GM23248 (cell line): ENCODE data around the gene EYA4. TPM values are rescaled to one million over a fixed set of nuclear protein-coding genes. Genes with fewer than 3 reads are reported as not detected.
A peak's percentile ranks its signal among the peaks of the same experiment; 100 is the strongest.

Experiments used
- DNase-seq: peaks from one replicate; pipeline ENCODE4 v3.0.0-alpha.2; 2015
- H2AFZ ChIP-seq: fragments of 200-600 bp; sonication (generic); 2 replicates; pipeline ENCODE4 v1.6.1; 2016; ENCODE audit warnings: antibody characterized with exemption
- H3F3A ChIP-seq: fragments of 200-600 bp; sonication (generic); 2 replicates; pipeline ENCODE4 v1.6.1; 2016; ENCODE audit warnings: mild to moderate bottlenecking, antibody characterized with exemption, mixed run types; ENCODE audit not compliant: insufficient read depth
- H3K27ac ChIP-seq: fragments of 200-600 bp; sonication (generic); 2 replicates; pipeline ENCODE4 v1.5.1; 2016; ENCODE audit warnings: mild to moderate bottlenecking
- H3K27me3 ChIP-seq: fragments of 200-600 bp; sonication (generic); replicated peaks from 2 replicates; pipeline ENCODE4 v1.6.1; 2016; ENCODE audit warnings: mild to moderate bottlenecking; ENCODE audit not compliant: insufficient read depth
- H3K36me3 ChIP-seq: fragments of 200-600 bp; sonication (generic); 2 replicates; pipeline ENCODE4 v1.6.1; 2016; ENCODE audit warnings: low read depth, mild to moderate bottlenecking
- H3K4me1 ChIP-seq: fragments of 200-600 bp; sonication (generic); 2 replicates; pipeline ENCODE4 v1.6.1; 2016; ENCODE audit warnings: mild to moderate bottlenecking; ENCODE audit not compliant: insufficient read depth
- H3K4me2 ChIP-seq: fragments of 200-600 bp; sonication (generic); one replicate; pipeline ENCODE4 v1.6.1; 2016; ENCODE audit warnings: mild to moderate bottlenecking; ENCODE audit not compliant: unreplicated experiment
- H3K4me3 ChIP-seq: fragments of 200-600 bp; sonication (generic); 2 replicates; pipeline ENCODE4 v1.5.1; 2016; ENCODE audit warnings: mild to moderate bottlenecking
- H3K79me2 ChIP-seq: fragments of 200-600 bp; sonication (generic); 2 replicates; pipeline ENCODE4 v1.6.1; 2016; ENCODE audit warnings: mild to moderate bottlenecking; ENCODE audit not compliant: insufficient read depth
- H3K9ac ChIP-seq: fragments of 200-600 bp; sonication (generic); 2 replicates; pipeline ENCODE4 v1.6.1; 2016; ENCODE audit warnings: mild to moderate bottlenecking
- H3K9me2 ChIP-seq: fragments of 200-600 bp; sonication (generic); 2 replicates; pipeline ENCODE4 v1.6.1; 2016; ENCODE audit warnings: mixed run types, mild to moderate bottlenecking, moderate library complexity; ENCODE audit not compliant: insufficient read depth
- H3K9me3 ChIP-seq: fragments of 200-600 bp; sonication (generic); one replicate; pipeline ENCODE4 v1.6.1; 2017; ENCODE audit warnings: low read depth
- H4K20me1 ChIP-seq: fragments of 200-600 bp; sonication (generic); 2 replicates; pipeline ENCODE4 v1.6.0; 2016; ENCODE audit not compliant: insufficient read depth
- EZH2 ChIP-seq: fragments of 200-600 bp; sonication (generic); IDR thresholded peaks from 2 replicates; pipeline ENCODE4 v1.6.1; 2018; ENCODE audit warnings: antibody characterized with exemption, mild to moderate bottlenecking; ENCODE audit not compliant: insufficient read depth, poor library complexity, severe bottlenecking
- EZH2phosphoT487 ChIP-seq: fragments of 200-600 bp; sonication (generic); IDR thresholded peaks from 2 replicates; pipeline ENCODE4 v1.6.1; 2018; ENCODE audit warnings: antibody characterized with exemption, moderate library complexity, mild to moderate bottlenecking, low read depth; ENCODE audit not compliant: insufficient read depth
- WGBS, 2 experiments: methylation state at CpG; one replicate each; pipeline ENCODE4 v1.1.6; 2015 to 2017; ENCODE audit warnings: low lambda C conversion rate in 2 of 2, low coverage in 1 of 2; ENCODE audit errors: missing lambda C conversion rate in 2 of 2; 5-methylcytosine and 5-hydroxymethylcytosine counted together
- in situ Hi-C: fragments of 300-500 bp; cut with MboI; formaldehyde crosslinking; loops from 2 replicates; pipeline ENCODE4 v1.15.0; 2020
- polyA plus RNA-seq: library from polyadenylated mRNA; unstranded; fragments of >200 nt; fragmentation: Nextera tagmentation; extraction: Ambion mirVana; gene quantifications from 2 replicates; pipeline ENCODE4 v1.2.1, GENCODE V29; 2016
- total RNA-seq: library from RNA; depleted of rRNA; stranded (reverse); fragments of >200 nt; shearing (Covaris generic); gene quantifications from 2 replicates; pipeline ENCODE4 v1.2.3, GENCODE V29; 2014

EYA4 gene
- total and polyA plus RNA-seq, 2 experiments from 2014 or later = not detected

DNA sequence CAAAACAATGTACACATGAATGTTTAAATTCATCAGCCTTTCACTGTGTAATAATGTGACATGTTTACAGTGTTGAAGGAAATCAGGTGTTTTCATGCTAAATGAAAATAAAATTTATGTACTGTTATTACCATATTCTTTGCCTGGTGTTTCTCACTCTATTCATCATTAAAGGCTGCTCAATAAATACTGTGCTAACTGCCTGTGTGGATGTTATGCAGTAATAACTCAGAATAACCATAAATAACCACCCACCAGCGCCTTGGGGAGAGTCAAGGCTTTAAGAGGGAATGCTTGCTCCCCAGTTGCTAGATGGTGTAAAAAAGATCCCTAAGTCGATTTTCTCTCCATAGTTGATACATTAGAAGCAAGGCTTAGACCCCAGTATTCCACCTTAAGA is 299.9 kb downstream of the EYA4 start:
- no peaks in the 10 kb centered on the region for H3K9me3 ChIP-seq
- no peak overlapping the region for H3K4me2 ChIP-seq
- no peaks in the 10 kb centered on the region for H3F3A ChIP-seq
- WGBS, 2 experiments = 10 to 12% methylated on average over 2 of the region's 2 CpGs
- TF ChIP-seq EZH2 (no peak), EZH2phosphoT487 (no peak)
- no peak overlapping the region for H3K27ac ChIP-seq
- no peak overlapping the region for H2AFZ ChIP-seq
- H4K20me1 ChIP-seq = no peaks in the 10 kb centered on the region
- no peaks in the 10 kb centered on the region for H3K36me3 ChIP-seq
- in situ Hi-C loops = loop anchor here (25.0 kb wide), 1 partner anchor 704 kb away; no protein-coding TSS in a partner anchor
- H3K79me2 ChIP-seq = no peaks in the 10 kb centered on the region
- H3K4me1 ChIP-seq = peaks cover 10% of the 10 kb centered on the region
- no peaks in the 10 kb centered on the region for H3K9me2 ChIP-seq
- peaks cover 34% of the 10 kb centered on the region for H3K27me3 ChIP-seq
- no peak overlapping the region for H3K4me3 ChIP-seq
- no peak for DNase-seq
- H3K9ac ChIP-seq = no peak overlapping the region

DNA sequence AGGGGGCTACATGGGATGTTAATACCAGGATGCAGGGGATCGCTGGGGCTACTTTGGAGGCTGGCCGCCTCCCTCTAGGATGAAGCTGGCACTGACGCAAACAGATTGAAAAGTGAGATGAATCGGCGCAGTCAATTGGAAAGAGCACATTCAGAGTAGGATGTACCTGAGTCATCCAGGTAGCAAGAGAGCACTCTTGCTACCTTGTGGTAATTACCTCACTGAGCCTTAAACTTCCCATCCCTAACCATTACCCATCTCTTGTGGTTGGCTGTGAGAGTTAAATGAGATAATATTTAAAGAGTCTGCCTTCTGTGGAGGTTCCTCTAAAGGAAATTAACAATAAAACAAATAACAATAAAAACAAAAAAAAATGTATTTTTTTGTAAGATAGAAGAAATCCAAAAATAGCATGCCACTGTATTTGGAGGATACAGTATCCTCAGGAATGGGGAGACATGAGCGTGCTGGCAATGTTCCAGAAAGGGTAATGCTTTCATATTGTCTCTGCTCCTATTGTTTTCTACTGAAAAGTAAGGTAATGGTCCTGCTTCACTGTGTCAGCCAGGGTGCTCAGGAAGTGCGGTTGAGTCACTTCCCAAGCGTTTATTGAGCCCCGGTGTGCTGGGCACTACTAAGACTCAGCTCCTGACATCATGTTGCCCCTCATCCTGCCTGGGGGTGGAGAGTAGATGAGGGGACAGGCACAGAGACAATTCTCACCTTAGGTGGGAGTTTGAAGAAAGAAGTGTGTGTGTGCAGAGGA is 301.1 kb downstream of the EYA4 start:
- H4K20me1 ChIP-seq = no peaks in the 10 kb centered on the region
- H3K4me3 ChIP-seq = no peak overlapping the region
- H3K36me3 ChIP-seq = no peaks in the 10 kb centered on the region
- DNase-seq = peak; percentile 5
- no peaks in the 10 kb centered on the region for H3K9me2 ChIP-seq
- no peak overlapping the region for H3K27ac ChIP-seq
- no peaks in the 10 kb centered on the region for H3F3A ChIP-seq
- H3K79me2 ChIP-seq = no peaks in the 10 kb centered on the region
- H3K9me3 ChIP-seq = no peaks in the 10 kb centered on the region
- in situ Hi-C loops = loop anchor here (25.0 kb wide), 1 partner anchor 705 kb away; no protein-coding TSS in a partner anchor
- peaks cover 34% of the 10 kb centered on the region for H3K27me3 ChIP-seq
- H2AFZ ChIP-seq = no peak overlapping the region
- no peak overlapping the region for H3K9ac ChIP-seq
- 77% methylated on average over 9 of the region's 9 CpGs for WGBS, 2 experiments
- no peak overlapping the region for H3K4me2 ChIP-seq
- H3K4me1 ChIP-seq = peaks cover 12% of the 10 kb centered on the region
- TF ChIP-seq EZH2phosphoT487 (no peak), EZH2 (no peak)

DNA sequence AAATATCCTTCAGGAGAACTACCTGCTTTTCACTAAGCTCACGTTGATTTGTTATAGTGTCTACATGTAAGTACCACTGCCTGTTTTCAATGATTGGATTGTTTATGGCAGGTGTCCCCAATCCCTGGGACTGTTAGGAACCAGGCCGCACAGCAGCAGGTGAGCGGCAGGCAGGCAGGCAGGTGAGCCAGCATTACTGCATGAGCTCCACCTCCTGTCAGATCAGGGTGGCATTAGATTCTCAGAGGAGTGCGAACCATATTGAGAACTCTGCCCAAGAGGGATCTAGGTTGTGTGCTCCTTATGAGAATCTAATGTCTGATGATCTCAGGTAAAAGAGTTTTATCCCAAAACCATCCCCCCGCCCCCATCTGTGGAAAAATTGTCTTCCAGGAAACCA is 303.3 kb downstream of the EYA4 start:
- Histone ChIP-seq H4K20me1 (no peaks in the 10 kb centered on the region), H3F3A (peaks cover 7% of the 10 kb centered on the region; the same call in 1 of the 2 replicates), H3K36me3 (no peaks in the 10 kb centered on the region), H3K4me3 (no peak overlapping the region), H3K9ac (no peak overlapping the region), H3K79me2 (no peaks in the 10 kb centered on the region), H3K27ac (no peak overlapping the region), H3K4me2 (no peak overlapping the region), H3K4me1 (peaks cover 19% of the 10 kb centered on the region), H2AFZ (no peak overlapping the region), H3K9me2 (no peaks in the 10 kb centered on the region), H3K27me3 (peaks cover 22% of the 10 kb centered on the region), H3K9me3 (no peaks in the 10 kb centered on the region)
- WGBS, 2 experiments = 90 to 95% methylated on average over 5 of the region's 5 CpGs
- in situ Hi-C loops = loop anchor here (25.0 kb wide), 1 partner anchor 707 kb away; no protein-coding TSS in a partner anchor
- DNase-seq = no peak
- TF ChIP-seq EZH2 = no peak
- TF ChIP-seq EZH2phosphoT487 = no peak

DNA sequence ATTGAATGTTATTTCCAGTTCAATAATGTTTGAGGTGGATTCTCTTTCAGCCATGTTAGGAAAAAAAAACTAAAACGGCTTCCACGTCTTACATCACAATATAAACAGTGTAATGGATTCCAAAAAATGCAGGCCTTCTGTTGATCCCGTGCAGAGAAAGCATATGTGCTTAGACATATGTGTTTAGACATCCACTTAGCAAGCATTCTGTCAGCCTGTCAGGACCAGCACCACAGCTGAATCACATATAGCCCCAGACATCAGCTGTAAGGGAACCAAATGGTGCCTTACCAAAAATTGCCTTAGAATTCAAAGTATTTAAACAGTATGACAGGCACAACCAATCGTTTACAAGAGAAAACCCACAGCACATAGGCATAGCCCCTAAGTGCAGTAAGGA is 304.9 kb downstream of the EYA4 start:
- no peak for TF ChIP-seq EZH2phosphoT487
- TF ChIP-seq EZH2 = no peak
- Histone ChIP-seq H4K20me1 (no peaks in the 10 kb centered on the region), H3K9me2 (no peaks in the 10 kb centered on the region), H2AFZ (no peak overlapping the region), H3K9me3 (no peaks in the 10 kb centered on the region), H3K4me2 (no peak overlapping the region), H3K27ac (no peak overlapping the region), H3K4me3 (no peak overlapping the region), H3F3A (peaks cover 12% of the 10 kb centered on the region), H3K9ac (no peak overlapping the region), H3K36me3 (no peaks in the 10 kb centered on the region), H3K4me1 (peaks cover 22% of the 10 kb centered on the region), H3K27me3 (peaks cover 8% of the 10 kb centered on the region; the same call in 1 of the 2 replicates), H3K79me2 (no peaks in the 10 kb centered on the region)
- WGBS, 2 experiments = 8% methylated on average over 4 of the region's 4 CpGs
- in situ Hi-C loops = loop anchor here (25.0 kb wide), 1 partner anchor 709 kb away; no protein-coding TSS in a partner anchor
- peak; percentile 24 for DNase-seq

DNA sequence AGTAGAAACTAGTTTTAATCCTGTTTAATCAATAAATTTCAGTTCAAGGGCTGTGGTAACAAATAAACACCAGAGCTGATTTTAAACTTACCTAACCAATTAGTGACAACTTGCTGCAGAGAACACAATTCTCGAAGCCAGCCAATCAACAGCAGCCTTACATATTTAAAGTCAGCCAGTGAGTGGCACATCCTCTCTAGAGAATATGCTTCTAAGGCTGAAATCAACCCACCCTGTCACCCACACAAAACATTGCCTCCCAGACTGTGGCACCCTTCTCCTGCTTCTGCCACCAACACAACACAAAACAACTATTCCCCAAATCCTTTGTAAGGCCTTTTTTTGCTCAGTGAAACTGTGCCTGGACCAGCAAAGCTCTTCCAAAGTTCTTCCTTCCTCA is 306.0 kb downstream of the EYA4 start:
- Histone ChIP-seq H3K79me2 (no peaks in the 10 kb centered on the region), H3K27ac (no peak overlapping the region), H3K4me1 (peaks cover 31% of the 10 kb centered on the region), H4K20me1 (no peaks in the 10 kb centered on the region), H3K9ac (no peak overlapping the region), H3K36me3 (no peaks in the 10 kb centered on the region), H2AFZ (no peak overlapping the region), H3K9me2 (no peaks in the 10 kb centered on the region), H3K9me3 (no peaks in the 10 kb centered on the region), H3F3A (peaks cover 22% of the 10 kb centered on the region), H3K27me3 (no peaks in the 10 kb centered on the region), H3K4me2 (no peak overlapping the region), H3K4me3 (no peak overlapping the region)
- DNase-seq = no peak
- TF ChIP-seq EZH2phosphoT487 (no peak), EZH2 (no peak)
- in situ Hi-C loops = loop anchor here (25.0 kb wide), 1 partner anchor 710 kb away; no protein-coding TSS in a partner anchor
- 50 to 60% methylated on average over 1 of the region's 1 CpG for WGBS, 2 experiments
